HL-60 (cell line): Measurements from ENCODE around the gene SPTBN1.

ENCODE experiments used
- DNase-seq, 2 experiments: peaks; one replicate each; pipeline ENCODE4 v3.0.0-alpha.2; 2010 to 2020; ENCODE audit warnings: low read depth in 1 of 2, low spot score in 1 of 2
- H3K27ac ChIP-seq: fragments of 250-450 bp; sonication (Bioruptor Pico); replicated peaks from 2 replicates; pipeline ENCODE4 v1.5.1; 2020; ENCODE audit warnings: mild to moderate bottlenecking, moderate library complexity
- H3K27me3 ChIP-seq: fragments of 250-450 bp; sonication (Bioruptor Pico); 2 replicates; pipeline ENCODE4 v1.5.1; 2021; ENCODE audit warnings: mild to moderate bottlenecking, moderate library complexity; ENCODE audit not compliant: insufficient read depth, poor library complexity, severe bottlenecking
- H3K4me3 ChIP-seq: replicated peaks from 2 replicates; pipeline ENCODE4 v1.5.1; 2011; ENCODE audit warnings: mild to moderate bottlenecking, control low read depth, low read length; ENCODE audit not compliant: insufficient read depth
- GABPA ChIP-seq: IDR thresholded peaks from 2 replicates; pipeline ENCODE4 v1.6.1; 2012; ENCODE audit warnings: low read depth
- POLR2AphosphoS5 ChIP-seq: IDR thresholded peaks from 2 replicates; pipeline ENCODE4 v1.6.1; 2012; ENCODE audit warnings: low read depth
- SPI1 ChIP-seq: IDR thresholded peaks from 2 replicates; pipeline ENCODE4 v1.6.1; 2012; ENCODE audit warnings: low read depth, mild to moderate bottlenecking, borderline replicate concordance
- TF ChIP-seq, protein P1 (sequence below): IDR thresholded peaks from 2 replicates; pipeline ENCODE4 v1.6.1; 2012; ENCODE audit warnings: low read depth; ENCODE audit not compliant: insufficient replicate concordance
- TF ChIP-seq, protein P2 (sequence below): IDR thresholded peaks from one replicate; pipeline ENCODE4 v1.5.1; 2011; ENCODE audit warnings: low read length, control low read depth, inconsistent platforms; ENCODE audit not compliant: insufficient read depth

The SPTBN1 gene

GRCh38 chr2:54549917-54550518 is 93.9 kb downstream of the SPTBN1 start:
- no peaks in the 10 kb centered on the region for H3K27me3 ChIP-seq
- TF ChIP-seq GABPA (no peak), SPI1 (no peak), POLR2AphosphoS5 (no peak)
- TF ChIP-seq, protein P1, sequence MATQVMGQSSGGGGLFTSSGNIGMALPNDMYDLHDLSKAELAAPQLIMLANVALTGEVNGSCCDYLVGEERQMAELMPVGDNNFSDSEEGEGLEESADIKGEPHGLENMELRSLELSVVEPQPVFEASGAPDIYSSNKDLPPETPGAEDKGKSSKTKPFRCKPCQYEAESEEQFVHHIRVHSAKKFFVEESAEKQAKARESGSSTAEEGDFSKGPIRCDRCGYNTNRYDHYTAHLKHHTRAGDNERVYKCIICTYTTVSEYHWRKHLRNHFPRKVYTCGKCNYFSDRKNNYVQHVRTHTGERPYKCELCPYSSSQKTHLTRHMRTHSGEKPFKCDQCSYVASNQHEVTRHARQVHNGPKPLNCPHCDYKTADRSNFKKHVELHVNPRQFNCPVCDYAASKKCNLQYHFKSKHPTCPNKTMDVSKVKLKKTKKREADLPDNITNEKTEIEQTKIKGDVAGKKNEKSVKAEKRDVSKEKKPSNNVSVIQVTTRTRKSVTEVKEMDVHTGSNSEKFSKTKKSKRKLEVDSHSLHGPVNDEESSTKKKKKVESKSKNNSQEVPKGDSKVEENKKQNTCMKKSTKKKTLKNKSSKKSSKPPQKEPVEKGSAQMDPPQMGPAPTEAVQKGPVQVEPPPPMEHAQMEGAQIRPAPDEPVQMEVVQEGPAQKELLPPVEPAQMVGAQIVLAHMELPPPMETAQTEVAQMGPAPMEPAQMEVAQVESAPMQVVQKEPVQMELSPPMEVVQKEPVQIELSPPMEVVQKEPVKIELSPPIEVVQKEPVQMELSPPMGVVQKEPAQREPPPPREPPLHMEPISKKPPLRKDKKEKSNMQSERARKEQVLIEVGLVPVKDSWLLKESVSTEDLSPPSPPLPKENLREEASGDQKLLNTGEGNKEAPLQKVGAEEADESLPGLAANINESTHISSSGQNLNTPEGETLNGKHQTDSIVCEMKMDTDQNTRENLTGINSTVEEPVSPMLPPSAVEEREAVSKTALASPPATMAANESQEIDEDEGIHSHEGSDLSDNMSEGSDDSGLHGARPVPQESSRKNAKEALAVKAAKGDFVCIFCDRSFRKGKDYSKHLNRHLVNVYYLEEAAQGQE: no peak
- TF ChIP-seq, protein P2, sequence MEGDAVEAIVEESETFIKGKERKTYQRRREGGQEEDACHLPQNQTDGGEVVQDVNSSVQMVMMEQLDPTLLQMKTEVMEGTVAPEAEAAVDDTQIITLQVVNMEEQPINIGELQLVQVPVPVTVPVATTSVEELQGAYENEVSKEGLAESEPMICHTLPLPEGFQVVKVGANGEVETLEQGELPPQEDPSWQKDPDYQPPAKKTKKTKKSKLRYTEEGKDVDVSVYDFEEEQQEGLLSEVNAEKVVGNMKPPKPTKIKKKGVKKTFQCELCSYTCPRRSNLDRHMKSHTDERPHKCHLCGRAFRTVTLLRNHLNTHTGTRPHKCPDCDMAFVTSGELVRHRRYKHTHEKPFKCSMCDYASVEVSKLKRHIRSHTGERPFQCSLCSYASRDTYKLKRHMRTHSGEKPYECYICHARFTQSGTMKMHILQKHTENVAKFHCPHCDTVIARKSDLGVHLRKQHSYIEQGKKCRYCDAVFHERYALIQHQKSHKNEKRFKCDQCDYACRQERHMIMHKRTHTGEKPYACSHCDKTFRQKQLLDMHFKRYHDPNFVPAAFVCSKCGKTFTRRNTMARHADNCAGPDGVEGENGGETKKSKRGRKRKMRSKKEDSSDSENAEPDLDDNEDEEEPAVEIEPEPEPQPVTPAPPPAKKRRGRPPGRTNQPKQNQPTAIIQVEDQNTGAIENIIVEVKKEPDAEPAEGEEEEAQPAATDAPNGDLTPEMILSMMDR: no peak
- no peak overlapping the region for H3K4me3 ChIP-seq
- DNase-seq: no peak
- no peak overlapping the region for H3K27ac ChIP-seq

- TF ChIP-seq SPI1: no peak
- TF ChIP-seq, protein P1: no peak
- TF ChIP-seq POLR2AphosphoS5: no peak
- TF ChIP-seq, protein P2: no peak
- no peak for TF ChIP-seq GABPA
- no peak for DNase-seq
- H3K4me3 ChIP-seq: no peak overlapping the region
- no peak overlapping the region for H3K27ac ChIP-seq
- H3K27me3 ChIP-seq: no peaks in the 10 kb centered on the region
These were observed 94.4 kb downstream of the SPTBN1 start for GRCh38 chr2:54550547-54550946.

DNA sequence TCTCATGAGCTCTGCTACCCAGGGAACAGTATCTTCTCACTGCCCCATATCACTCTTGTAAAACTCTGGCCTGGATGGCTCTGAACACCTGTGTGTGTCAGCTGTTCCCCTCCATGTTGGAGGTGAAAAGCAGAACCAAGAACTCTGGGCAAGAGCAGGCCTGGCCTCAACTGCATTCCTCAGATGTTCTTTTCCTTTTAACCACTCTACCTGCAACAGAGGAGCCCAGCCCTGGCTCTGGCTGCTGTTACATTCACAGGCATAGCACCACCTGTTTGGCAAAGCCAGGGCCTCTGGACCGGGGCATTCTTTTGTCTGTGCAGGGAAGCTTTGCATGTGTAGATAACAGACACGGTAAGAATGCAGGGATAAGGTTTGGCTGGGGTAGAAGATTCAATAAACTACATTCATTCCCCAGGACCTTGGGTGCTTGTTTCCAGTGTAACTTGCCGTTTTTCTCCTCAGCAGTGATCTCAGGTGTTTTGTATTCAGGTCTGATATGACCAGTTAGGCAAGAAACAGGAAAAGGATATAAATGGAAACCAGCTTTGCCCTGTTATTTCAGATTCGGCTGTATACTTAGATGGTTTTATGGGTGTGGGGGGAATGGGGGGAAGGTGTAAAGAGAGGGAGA is 95.1 kb downstream of the SPTBN1 start:
- no peaks in the 10 kb centered on the region for H3K27me3 ChIP-seq
- no peak overlapping the region for H3K4me3 ChIP-seq
- no peak overlapping the region for H3K27ac ChIP-seq
- DNase-seq: no peak
- TF ChIP-seq SPI1 (no peak), POLR2AphosphoS5 (no peak), GABPA (no peak)
- TF ChIP-seq, protein P1: no peak
- TF ChIP-seq, protein P2: no peak
